Tibial nerve (tissue), 3 donors: Measurements from ENCODE around the gene TCEAL8.

Experiments used
- CTCF ChIP-seq, 5 experiments: fragments of 200-600 bp in 3 of 5; fragments of 450-650 bp in 2 of 5; sonication (generic) in 3 of 5; IDR thresholded peaks; one replicate each; pipeline ENCODE4 v1.5.1; 2016 to 2019; ENCODE audit warnings: antibody characterized with exemption in 5 of 5, mild to moderate bottlenecking in 3 of 5, moderate library complexity in 2 of 5
- POLR2A ChIP-seq, 2 donors: fragments of 450-650 bp; IDR thresholded peaks; one replicate each; pipeline ENCODE4 v1.6.1; 2017; ENCODE audit warnings: antibody characterized with exemption in 2 of 2, mild to moderate bottlenecking in 2 of 2, moderate library complexity in 2 of 2

GRCh38 chrX:103249805-103250204 lies 5.2 kb downstream of the TCEAL8 start:
- TF ChIP-seq CTCF (IDR thresholded peaks at IDR 0.05) (no peak), POLR2A (IDR thresholded peaks at IDR 0.05) (no peak)
